ENCODE measurements around the gene DAP3.
"Not testable (repeated sequence)": the region's sequence is repeated elsewhere in the genome, so short reads cannot be mapped to it uniquely, and the experiment has no call there.

DAP3 gene

GRCh38 chr1:155713075-155713474 lies 24.2 kb downstream of the DAP3 start:
- no peak for DNase-seq (ENCODE audit: low spot score)
- in situ Hi-C loops (cut with MboI; ENCODE audit: low pct_unique_long_range_greater_than_20kb, low sequenced_read_pairs, unreplicated experiment) = no loop called here
- TF ChIP-seq CTCF (IDR thresholded peaks at IDR 0.05; ENCODE audit: extremely low read depth, insufficient read depth, missing control alignments) = no peak

- DNase-seq (ENCODE audit: low spot score); in situ Hi-C loops (cut with MboI; ENCODE audit: low pct_unique_long_range_greater_than_20kb, low sequenced_read_pairs, unreplicated experiment): not testable (repeated sequence)
These were observed 26.2 kb downstream of the DAP3 start for GRCh38 chr1:155715056-155715455.

GRCh38 chr1:155715777-155716176 lies 26.9 kb downstream of the DAP3 start:
- DNase-seq (ENCODE audit: low spot score) = peak; percentile 37
- in situ Hi-C loops (cut with MboI; ENCODE audit: low pct_unique_long_range_greater_than_20kb, low sequenced_read_pairs, unreplicated experiment) = no loop called here
- no peak for TF ChIP-seq CTCF (IDR thresholded peaks at IDR 0.05; ENCODE audit: extremely low read depth, insufficient read depth, missing control alignments)

- in situ Hi-C loops (cut with MboI; ENCODE audit: low pct_unique_long_range_greater_than_20kb, low sequenced_read_pairs, unreplicated experiment) = no loop called here
- peak; percentile 67 for DNase-seq (ENCODE audit: low spot score)
- no peak for TF ChIP-seq CTCF (IDR thresholded peaks at IDR 0.05; ENCODE audit: extremely low read depth, insufficient read depth, missing control alignments)
These were observed 28.1 kb downstream of the DAP3 start for GRCh38 chr1:155717041-155717440.

GRCh38 chr1:155718524-155719115 lies 29.7 kb downstream of the DAP3 start:
- DNase-seq (ENCODE audit: low spot score); in situ Hi-C loops (cut with MboI; ENCODE audit: low pct_unique_long_range_greater_than_20kb, low sequenced_read_pairs, unreplicated experiment): not testable (repeated sequence)

- no peak for TF ChIP-seq CTCF (IDR thresholded peaks at IDR 0.05; ENCODE audit: extremely low read depth, insufficient read depth, missing control alignments)
- DNase-seq (ENCODE audit: low spot score) = no peak
- in situ Hi-C loops (cut with MboI; ENCODE audit: low pct_unique_long_range_greater_than_20kb, low sequenced_read_pairs, unreplicated experiment) = no loop called here
These were observed 30.8 kb downstream of the DAP3 start for GRCh38 chr1:155719703-155720102.

- in situ Hi-C loops (cut with MboI; ENCODE audit: low pct_unique_long_range_greater_than_20kb, low sequenced_read_pairs, unreplicated experiment) = no loop called here
- DNase-seq (ENCODE audit: low spot score) = no peak
- TF ChIP-seq CTCF (IDR thresholded peaks at IDR 0.05; ENCODE audit: extremely low read depth, insufficient read depth, missing control alignments) = no peak
These were observed 36.3 kb downstream of the DAP3 start for GRCh38 chr1:155725142-155725541.

Measured in GM13977 (cell line).